HL-60 (cell line): Measurements from ENCODE around the gene DDX27.
A peak's percentile ranks its signal among the peaks of the same experiment; 100 is the strongest.

Experiments used
- DNase-seq, 2 experiments: peaks; one replicate each; pipeline ENCODE4 v3.0.0-alpha.2; 2010 to 2020; ENCODE audit warnings: low read depth in 1 of 2, low spot score in 1 of 2
- H3K27ac ChIP-seq: fragments of 250-450 bp; sonication (Bioruptor Pico); replicated peaks from 2 replicates; pipeline ENCODE4 v1.5.1; 2020; ENCODE audit warnings: mild to moderate bottlenecking, moderate library complexity
- H3K27me3 ChIP-seq: fragments of 250-450 bp; sonication (Bioruptor Pico); 2 replicates; pipeline ENCODE4 v1.5.1; 2021; ENCODE audit warnings: mild to moderate bottlenecking, moderate library complexity; ENCODE audit not compliant: insufficient read depth, poor library complexity, severe bottlenecking
- H3K4me3 ChIP-seq: replicated peaks from 2 replicates; pipeline ENCODE4 v1.5.1; 2011; ENCODE audit warnings: mild to moderate bottlenecking, control low read depth, low read length; ENCODE audit not compliant: insufficient read depth
- CTCF ChIP-seq: IDR thresholded peaks from one replicate; pipeline ENCODE4 v1.5.1; 2011; ENCODE audit warnings: low read length, control low read depth, inconsistent platforms; ENCODE audit not compliant: insufficient read depth
- GABPA ChIP-seq: IDR thresholded peaks from 2 replicates; pipeline ENCODE4 v1.6.1; 2012; ENCODE audit warnings: low read depth
- POLR2AphosphoS5 ChIP-seq: IDR thresholded peaks from 2 replicates; pipeline ENCODE4 v1.6.1; 2012; ENCODE audit warnings: low read depth
- REST ChIP-seq: IDR thresholded peaks from 2 replicates; pipeline ENCODE4 v1.6.1; 2012; ENCODE audit warnings: low read depth; ENCODE audit not compliant: insufficient replicate concordance
- SPI1 ChIP-seq: IDR thresholded peaks from 2 replicates; pipeline ENCODE4 v1.6.1; 2012; ENCODE audit warnings: low read depth, mild to moderate bottlenecking, borderline replicate concordance

DDX27 gene

DNA sequence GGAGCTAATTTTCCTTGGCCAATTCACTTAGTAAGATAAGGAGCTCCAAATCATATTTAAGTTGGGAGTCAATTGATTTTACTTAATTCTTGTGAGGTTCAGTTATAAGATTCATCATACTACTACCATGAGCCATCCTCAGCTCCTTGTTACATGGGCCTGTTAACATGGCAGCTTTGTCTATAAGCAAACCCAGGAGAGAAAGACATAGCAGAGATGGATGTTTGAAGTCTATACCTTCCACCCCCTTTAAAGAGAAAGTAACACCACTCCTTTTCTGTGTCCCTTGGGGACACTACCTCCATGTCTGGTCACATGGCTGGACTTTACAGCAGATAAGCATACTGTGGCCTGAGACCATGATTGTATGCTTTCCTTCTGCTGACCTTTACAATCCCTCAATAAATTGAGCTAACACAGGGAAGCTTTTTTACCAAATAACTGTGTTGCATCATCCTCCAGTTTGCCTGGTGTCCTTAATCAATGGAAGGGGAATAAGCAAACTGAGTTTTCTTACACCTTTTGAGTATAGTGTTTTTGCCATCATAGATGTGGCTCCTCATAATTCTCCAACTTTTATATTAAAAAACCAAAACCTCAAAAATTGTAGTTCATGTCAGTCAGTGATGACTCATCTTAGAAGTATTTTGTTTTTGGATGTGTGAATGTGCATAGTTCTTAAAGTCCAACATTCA lies 68.5 kb downstream of the DDX27 start:
- TF ChIP-seq SPI1: no peak
- peak; percentile 66; the same call in 1 of the 2 replicates for TF ChIP-seq POLR2AphosphoS5
- no peak for DNase-seq
- Histone ChIP-seq H3K27me3 (no peaks in the 10 kb centered on the region), H3K4me3 (no peak overlapping the region), H3K27ac (peak overlapping the region; percentile 2; the same call in 1 of the 2 replicates)

- H3K27ac ChIP-seq: no peak overlapping the region
- no peak overlapping the region for H3K4me3 ChIP-seq
- TF ChIP-seq GABPA (no peak), POLR2AphosphoS5 (peak; percentile 45; the same call in 1 of the 2 replicates), CTCF (no peak)
- no peak for DNase-seq
- H3K27me3 ChIP-seq: no peaks in the 10 kb centered on the region
Measured at GRCh38 chr20:49288250-49288751, 69.1 kb downstream of the DDX27 start.

- no peaks in the 10 kb centered on the region for H3K27me3 ChIP-seq
- TF ChIP-seq REST (no peak), POLR2AphosphoS5 (peak; percentile 78)
- peak overlapping the region; percentile 17; the same call in 1 of the 2 replicates for H3K27ac ChIP-seq
- no peak for DNase-seq
- no peak overlapping the region for H3K4me3 ChIP-seq
Measured at GRCh38 chr20:49288784-49289696, 69.8 kb downstream of the DDX27 start.

GRCh38 chr20:49290608-49291191 lies 71.5 kb downstream of the DDX27 start:
- Histone ChIP-seq H3K27me3 (no peaks in the 10 kb centered on the region), H3K27ac (no peak overlapping the region), H3K4me3 (no peak overlapping the region)
- no peak for TF ChIP-seq REST
- TF ChIP-seq POLR2AphosphoS5: peak; percentile 28; the same call in 1 of the 2 replicates
- no peak for DNase-seq

DNA sequence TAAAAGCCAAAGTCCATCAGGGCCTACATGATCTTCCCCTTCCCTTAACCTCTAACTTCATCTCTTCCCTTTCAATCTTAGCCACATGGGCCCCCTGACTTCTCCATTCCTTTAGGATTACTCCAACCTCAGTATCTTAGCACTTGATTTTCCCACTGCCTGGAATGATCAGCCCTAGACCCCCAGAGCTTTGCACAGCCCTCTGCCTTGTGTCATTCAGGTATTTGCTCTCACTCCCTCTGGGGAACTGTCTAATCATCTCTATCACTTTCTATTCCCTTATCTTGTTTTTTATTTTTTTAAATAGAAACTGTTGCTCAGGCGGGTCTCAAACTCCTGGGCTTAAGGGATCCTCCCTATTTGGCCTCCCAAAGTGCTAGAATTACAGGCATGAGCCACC lies 72.0 kb downstream of the DDX27 start:
- no peak for DNase-seq
- no peak overlapping the region for H3K4me3 ChIP-seq
- H3K27ac ChIP-seq: no peak overlapping the region
- H3K27me3 ChIP-seq: no peaks in the 10 kb centered on the region
- TF ChIP-seq GABPA (no peak), CTCF (no peak), SPI1 (no peak), POLR2AphosphoS5 (no peak), REST (no peak)
